ENCODE results near the gene FOXP1.

The FOXP1 gene

GRCh38 chr3:71583566-71584393, at the start of gene FOXP1:
TSS of gene FOXP1 (minus strand) at chr3:71583728. CDS start at chr3:71198381, 385,347 bp downstream.
- peak; percentile 66 for DNase-seq (ENCODE audit: low spot score)

- DNase-seq (ENCODE audit: low spot score), result no peak
Observed at GRCh38 chr3:71629711-71630110, 46.2 kb upstream of the FOXP1 start.

GRCh38 chr3:71629289-71629688, 45.8 kb upstream of the FOXP1 start:
- no peak for DNase-seq (ENCODE audit: low spot score)

GRCh38 chr3:71628522-71628921, 45.0 kb upstream of the FOXP1 start:
- no peak for DNase-seq (ENCODE audit: low spot score)

- DNase-seq (ENCODE audit: low spot score), result no peak
Observed at GRCh38 chr3:71625676-71626075, 42.1 kb upstream of the FOXP1 start.

- DNase-seq (ENCODE audit: low spot score), result no peak
Observed at GRCh38 chr3:71621825-71622537, 38.5 kb upstream of the FOXP1 start.

GRCh38 chr3:71618538-71618937, 35.0 kb upstream of the FOXP1 start:
- no peak for DNase-seq (ENCODE audit: low spot score)

- DNase-seq (ENCODE audit: low spot score), result no peak
Observed at GRCh38 chr3:71616571-71617021, 33.1 kb upstream of the FOXP1 start.

- DNase-seq (ENCODE audit: low spot score), result no peak
Observed at GRCh38 chr3:71614869-71615268, 31.3 kb upstream of the FOXP1 start.

GRCh38 chr3:71614426-71614825, 30.9 kb upstream of the FOXP1 start:
- no peak for DNase-seq (ENCODE audit: low spot score)

GRCh38 chr3:71611099-71611498, 27.6 kb upstream of the FOXP1 start:
- DNase-seq (ENCODE audit: low spot score), result no peak

- DNase-seq (ENCODE audit: low spot score), result no peak
Observed at GRCh38 chr3:71607364-71607763, 23.8 kb upstream of the FOXP1 start.

GRCh38 chr3:71606582-71606981, 23.1 kb upstream of the FOXP1 start:
- DNase-seq (ENCODE audit: low spot score), result no peak

- no peak for DNase-seq (ENCODE audit: low spot score)
Observed at GRCh38 chr3:71602256-71602655, 18.7 kb upstream of the FOXP1 start.

GRCh38 chr3:71601811-71602210, 18.3 kb upstream of the FOXP1 start:
- DNase-seq (ENCODE audit: low spot score), result no peak

GRCh38 chr3:71600646-71601288, 17.2 kb upstream of the FOXP1 start:
- no peak for DNase-seq (ENCODE audit: low spot score)

GRCh38 chr3:71599416-71599815, 15.9 kb upstream of the FOXP1 start:
- no peak for DNase-seq (ENCODE audit: low spot score)

GRCh38 chr3:71598292-71598691, 14.8 kb upstream of the FOXP1 start:
- no peak for DNase-seq (ENCODE audit: low spot score)

- no peak for DNase-seq (ENCODE audit: low spot score)
Observed at GRCh38 chr3:71597286-71597685, 13.8 kb upstream of the FOXP1 start.

- no peak for DNase-seq (ENCODE audit: low spot score)
Observed at GRCh38 chr3:71593106-71593505, 9.6 kb upstream of the FOXP1 start.

GRCh38 chr3:71591101-71591500, 7.6 kb upstream of the FOXP1 start:
- no peak for DNase-seq (ENCODE audit: low spot score)

GRCh38 chr3:71589132-71589531, 5.6 kb upstream of the FOXP1 start:
- DNase-seq (ENCODE audit: low spot score), result no peak

- DNase-seq (ENCODE audit: low spot score), result no peak
Observed at GRCh38 chr3:71587958-71588357, 4.4 kb upstream of the FOXP1 start.

Data from CD4-positive, alpha-beta T cell treated with Interleukin-2 at 100 ng/mL for 4 hours (primary cell).